IPS-18c (cell line): ENCODE measurements around the gene DIAPH2.
"Not testable (repeated sequence)": the region's sequence is repeated elsewhere in the genome, so short reads cannot be mapped to it uniquely, and the experiment has no call there.

Source experiments
- H3K4me3 ChIP-seq: 2 replicates; pipeline ENCODE4 v1.7.0; 2013; ENCODE audit warnings: low read depth, mild to moderate bottlenecking, low read length, moderate library complexity; ENCODE audit not compliant: insufficient read depth
- H3K9me3 ChIP-seq: one replicate; pipeline ENCODE4 v1.6.1; 2013; ENCODE audit warnings: mild to moderate bottlenecking, low read length, moderate library complexity; ENCODE audit not compliant: control insufficient read depth, insufficient read depth

Gene DIAPH2

GRCh38 chrX:96846841-96847240 is 162.2 kb downstream of the DIAPH2 start:
- Histone ChIP-seq H3K4me3 (no peak overlapping the region), H3K9me3 (no peaks in the 10 kb centered on the region)

- H3K4me3 ChIP-seq, H3K9me3 ChIP-seq: not testable (repeated sequence)
These were observed 174.8 kb downstream of the DIAPH2 start for GRCh38 chrX:96859422-96859821.

- H3K4me3 ChIP-seq, result no peak overlapping the region
These were observed 176.6 kb downstream of the DIAPH2 start for GRCh38 chrX:96861218-96861617.

GRCh38 chrX:96861661-96862060 is 177.0 kb downstream of the DIAPH2 start:
- no peaks in the 10 kb centered on the region for H3K9me3 ChIP-seq
- H3K4me3 ChIP-seq, result no peak overlapping the region

More at GRCh38 chrX:96861218-96861617, 176.6 kb downstream of the DIAPH2 start:
- H3K9me3 ChIP-seq, result no peaks in the 10 kb centered on the region

- Histone ChIP-seq H3K4me3 (no peak within 1 kb of the TSS), H3K9me3 (no peaks in the 10 kb centered on the region)
These were observed 199.0 kb downstream of the DIAPH2 start, which contains the start of gene RPA4 for GRCh38 chrX:96883608-96884007. RPA4 (plus strand) TSS chrX:96883908; CDS start chrX:96884311, 403 bp downstream.

GRCh38 chrX:96884027-96884426 is 199.4 kb downstream of the DIAPH2 start:
- H3K4me3 ChIP-seq, result no peak overlapping the region
- no peaks in the 10 kb centered on the region for H3K9me3 ChIP-seq

- H3K9me3 ChIP-seq, result no peaks in the 10 kb centered on the region
- no peak overlapping the region for H3K4me3 ChIP-seq
These were observed 205.1 kb downstream of the DIAPH2 start for GRCh38 chrX:96889726-96890125.

- H3K9me3 ChIP-seq, result no peaks in the 10 kb centered on the region
- no peak overlapping the region for H3K4me3 ChIP-seq
These were observed 222.1 kb downstream of the DIAPH2 start for GRCh38 chrX:96906741-96907140.

- H3K9me3 ChIP-seq, result no peaks in the 10 kb centered on the region
- H3K4me3 ChIP-seq, result no peak overlapping the region
These were observed 223.1 kb downstream of the DIAPH2 start for GRCh38 chrX:96907516-96908272.

- H3K4me3 ChIP-seq, result no peak overlapping the region
- no peaks in the 10 kb centered on the region for H3K9me3 ChIP-seq
These were observed 224.6 kb downstream of the DIAPH2 start for GRCh38 chrX:96909291-96909690.

- no peak overlapping the region for H3K4me3 ChIP-seq
These were observed 234.2 kb downstream of the DIAPH2 start for GRCh38 chrX:96918864-96919263.

GRCh38 chrX:96919672-96920071 is 235.0 kb downstream of the DIAPH2 start:
- Histone ChIP-seq H3K4me3 (no peak overlapping the region), H3K9me3 (no peaks in the 10 kb centered on the region)

More at GRCh38 chrX:96918864-96919263, 234.2 kb downstream of the DIAPH2 start:
- H3K9me3 ChIP-seq, result no peaks in the 10 kb centered on the region

GRCh38 chrX:96924581-96924980 is 239.9 kb downstream of the DIAPH2 start:
- no peak overlapping the region for H3K4me3 ChIP-seq
- H3K9me3 ChIP-seq, result no peaks in the 10 kb centered on the region

GRCh38 chrX:96929036-96929435 is 244.4 kb downstream of the DIAPH2 start:
- no peaks in the 10 kb centered on the region for H3K9me3 ChIP-seq
- H3K4me3 ChIP-seq, result no peak overlapping the region

- peaks cover 5% of the 10 kb centered on the region for H3K9me3 ChIP-seq
- no peak overlapping the region for H3K4me3 ChIP-seq
These were observed 273.1 kb downstream of the DIAPH2 start for GRCh38 chrX:96957718-96958117.

GRCh38 chrX:96971812-96972211 is 287.2 kb downstream of the DIAPH2 start:
- Histone ChIP-seq H3K9me3 (no peaks in the 10 kb centered on the region), H3K4me3 (no peak overlapping the region)

- H3K4me3 ChIP-seq, result no peak overlapping the region
- no peaks in the 10 kb centered on the region for H3K9me3 ChIP-seq
These were observed 294.3 kb downstream of the DIAPH2 start for GRCh38 chrX:96978906-96979305.

GRCh38 chrX:96979766-96980165 is 295.1 kb downstream of the DIAPH2 start:
- no peaks in the 10 kb centered on the region for H3K9me3 ChIP-seq
- no peak overlapping the region for H3K4me3 ChIP-seq

GRCh38 chrX:96982161-96982560 is 297.5 kb downstream of the DIAPH2 start:
- H3K4me3 ChIP-seq, result no peak overlapping the region
- H3K9me3 ChIP-seq, result no peaks in the 10 kb centered on the region
